ENCODE data around the gene OR52B2. TPM values are rescaled to one million over a fixed set of nuclear protein-coding genes. Genes with fewer than 3 reads are reported as not detected.
"Not testable (repeated sequence)": the region's sequence is repeated elsewhere in the genome, so short reads cannot be mapped to it uniquely, and the experiment has no call there.

The OR52B2 gene
- total RNA-seq, 1 donor from 2014 or later, result not detected

- no peak for DNase-seq (ENCODE audit: low spot score)
Observed at GRCh38 chr11:6152126-6152525, 18.0 kb downstream of the OR52B2 start.

- DNase-seq (ENCODE audit: low spot score), result no peak
Observed at GRCh38 chr11:6151117-6151516, 19.0 kb downstream of the OR52B2 start.

- not testable (repeated sequence) for DNase-seq (ENCODE audit: low spot score)
Observed at GRCh38 chr11:6143737-6144136, 26.4 kb downstream of the OR52B2 start.

- DNase-seq (ENCODE audit: low spot score), result no peak
Observed at GRCh38 chr11:6142936-6143335, 27.2 kb downstream of the OR52B2 start.

GRCh38 chr11:6135936-6136335 lies 34.2 kb downstream of the OR52B2 start:
- not testable (repeated sequence) for DNase-seq (ENCODE audit: low spot score)

- DNase-seq (ENCODE audit: low spot score), result no peak
Observed at GRCh38 chr11:6132431-6132830, 37.7 kb downstream of the OR52B2 start.

- no peak for DNase-seq (ENCODE audit: low spot score)
Observed at GRCh38 chr11:6129635-6130034, 40.5 kb downstream of the OR52B2 start.

GRCh38 chr11:6129011-6129410 lies 41.1 kb downstream of the OR52B2 start:
- no peak for DNase-seq (ENCODE audit: low spot score)

GRCh38 chr11:6127881-6128280 lies 42.2 kb downstream of the OR52B2 start:
- DNase-seq (ENCODE audit: low spot score), result no peak

GRCh38 chr11:6124245-6124644 lies 45.9 kb downstream of the OR52B2 start:
- no peak for DNase-seq (ENCODE audit: low spot score)

Other genes with a start within 250 kb of the OR52B2 start
- gene OR56A3, start 228.1 kb downstream of the OR52B2 start, total RNA-seq, result not detected
- gene OR56A5, start 201.8 kb downstream of the OR52B2 start, total RNA-seq, result not detected
- gene OR52L1, start 183.3 kb downstream of the OR52B2 start, total RNA-seq, result not detected
- gene OR56A4, start 163.4 kb downstream of the OR52B2 start, total RNA-seq, result 0.10 TPM
- gene OR56A1, start 139.6 kb downstream of the OR52B2 start, total RNA-seq, result 0.05 TPM
- not detected for gene OR56B4, start 62.6 kb downstream of the OR52B2 start, total RNA-seq
- gene OR52W1, start 28.9 kb upstream of the OR52B2 start, total RNA-seq, result not detected
- not detected for gene C11orf42, start 35.2 kb upstream of the OR52B2 start, total RNA-seq
- gene FHIP1B, start 64.3 kb upstream of the OR52B2 start, total RNA-seq, result 49.5 TPM
- 0.26 TPM for gene CNGA4, start 68.8 kb upstream of the OR52B2 start, total RNA-seq
- not detected for gene CCKBR, start 89.5 kb upstream of the OR52B2 start, total RNA-seq
- gene CAVIN3, start 150.2 kb upstream of the OR52B2 start, total RNA-seq, result 39.0 TPM
- 32.9 TPM for gene SMPD1, start 220.1 kb upstream of the OR52B2 start, total RNA-seq
- 24.9 TPM for gene APBB1, start 248.8 kb upstream of the OR52B2 start, total RNA-seq